Measurements from ENCODE around the gene MGMT.

DNA sequence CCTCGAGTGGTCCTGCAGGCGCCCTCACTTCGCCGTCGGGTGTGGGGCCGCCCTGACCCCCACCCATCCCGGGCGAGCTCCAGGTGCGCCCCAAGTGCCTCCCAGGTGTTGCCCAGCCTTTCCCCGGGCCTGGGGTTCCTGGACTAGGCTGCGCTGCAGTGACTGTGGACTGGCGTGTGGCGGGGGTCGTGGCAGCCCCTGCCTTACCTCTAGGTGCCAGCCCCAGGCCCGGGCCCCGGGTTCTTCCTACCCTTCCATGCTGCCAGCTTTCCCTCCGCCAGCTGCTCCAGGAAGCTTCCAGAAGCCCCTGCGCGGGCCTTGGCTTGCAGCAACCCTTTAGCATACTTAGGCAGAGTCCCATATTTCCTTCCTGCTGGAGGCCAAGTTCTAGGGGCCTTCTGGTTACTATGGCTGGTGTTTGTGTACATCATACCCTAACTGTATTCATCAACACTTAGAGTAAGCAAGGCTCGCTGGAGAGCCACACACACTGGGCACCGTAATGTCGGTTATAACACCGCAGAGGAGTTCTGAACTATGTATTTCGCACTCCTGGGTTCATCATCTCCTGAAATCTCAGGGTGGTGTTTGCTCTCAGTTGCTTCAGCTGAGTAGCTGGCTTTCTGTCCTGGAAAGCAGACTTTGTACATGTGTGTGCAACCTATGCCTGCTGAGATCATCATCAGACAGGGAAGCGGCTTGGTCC, 471 bp downstream of the MGMT start:
- TF ChIP-seq CTCF (IDR thresholded peaks at IDR 0.05) (no peak), POLR2A (IDR thresholded peaks at IDR 0.05) (peak; percentile 8)
